HG03064 (cell line): ENCODE results near the gene NUDT5.
"Not testable (repeated sequence)": the region's sequence is repeated elsewhere in the genome, so short reads cannot be mapped to it uniquely, and the experiment has no call there.

ENCODE experiments used
- ATAC-seq: cut with Tn5 transposase; IDR thresholded peaks from one replicate; pipeline ENCODE4 v1.9.1; 2021; ENCODE audit warnings: low read depth; ENCODE audit not compliant: unreplicated experiment

Gene NUDT5

DNA sequence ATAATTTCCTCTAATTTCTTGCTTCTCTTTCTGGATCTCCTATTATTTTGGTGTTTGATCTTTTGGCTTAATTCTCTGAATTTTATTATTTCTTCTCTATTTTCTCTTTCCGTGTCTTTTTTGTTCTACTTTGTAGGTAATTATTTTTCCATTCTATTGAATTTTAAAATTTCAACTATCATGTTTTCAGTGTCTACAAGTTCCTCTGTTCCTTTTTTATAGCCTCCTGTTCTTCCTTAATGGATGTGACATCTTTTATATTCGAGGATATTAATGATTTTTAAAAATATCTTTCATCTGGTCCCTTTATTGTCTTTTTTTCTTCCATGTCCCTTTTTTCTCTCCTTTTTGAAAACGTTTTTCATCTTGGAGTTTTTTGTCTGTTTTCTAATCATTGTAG, 11.4 kb upstream of the NUDT5 start:
- no peak for ATAC-seq

DNA sequence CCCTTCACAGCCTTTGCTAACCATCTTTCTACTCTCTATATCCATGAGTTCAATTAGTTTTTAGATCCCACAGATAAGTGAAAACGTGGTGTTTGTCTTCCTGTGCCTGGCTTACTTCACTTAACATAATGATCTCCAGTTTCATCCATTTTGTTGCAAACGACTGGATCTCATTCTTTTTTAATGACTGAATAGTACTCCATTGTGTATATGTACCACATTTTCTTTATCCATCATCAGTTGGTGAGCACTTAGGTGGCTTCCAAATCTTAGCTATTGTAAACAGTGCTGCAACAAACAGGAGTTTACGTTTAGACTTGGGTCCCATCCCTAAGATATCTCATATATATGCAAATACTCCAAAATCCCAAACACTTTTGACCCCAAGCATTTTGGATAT, 9.4 kb upstream of the NUDT5 start:
- ATAC-seq, result no peak

- ATAC-seq, result no peak
Observed at GRCh38 chr10:12202226-12202625, 6.5 kb upstream of the NUDT5 start.

DNA sequence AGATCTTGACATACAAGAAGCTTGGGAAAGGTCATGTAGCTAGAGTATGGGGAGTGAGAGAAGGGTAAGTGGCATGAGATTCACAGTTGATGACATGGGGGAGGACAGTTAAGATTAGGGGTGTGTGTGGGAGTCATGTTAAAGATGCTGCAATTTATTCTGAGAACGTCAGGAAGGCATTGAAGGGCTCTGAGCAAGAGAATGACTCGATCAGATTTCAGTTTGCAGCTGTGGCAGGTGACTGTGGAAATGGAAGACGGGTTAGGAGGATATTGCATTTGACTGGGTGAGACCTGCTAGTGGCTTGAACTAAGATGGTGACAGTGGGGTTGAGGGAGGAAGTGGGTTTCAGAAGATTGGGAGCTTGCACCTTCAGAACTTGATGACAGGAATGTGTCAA, 5.9 kb upstream of the NUDT5 start:
- no peak for ATAC-seq

- ATAC-seq, result no peak
Observed at GRCh38 chr10:12200850-12201249, 5.2 kb upstream of the NUDT5 start.

GRCh38 chr10:12198156-12198555, 2.5 kb upstream of the NUDT5 start:
- no peak for ATAC-seq

DNA sequence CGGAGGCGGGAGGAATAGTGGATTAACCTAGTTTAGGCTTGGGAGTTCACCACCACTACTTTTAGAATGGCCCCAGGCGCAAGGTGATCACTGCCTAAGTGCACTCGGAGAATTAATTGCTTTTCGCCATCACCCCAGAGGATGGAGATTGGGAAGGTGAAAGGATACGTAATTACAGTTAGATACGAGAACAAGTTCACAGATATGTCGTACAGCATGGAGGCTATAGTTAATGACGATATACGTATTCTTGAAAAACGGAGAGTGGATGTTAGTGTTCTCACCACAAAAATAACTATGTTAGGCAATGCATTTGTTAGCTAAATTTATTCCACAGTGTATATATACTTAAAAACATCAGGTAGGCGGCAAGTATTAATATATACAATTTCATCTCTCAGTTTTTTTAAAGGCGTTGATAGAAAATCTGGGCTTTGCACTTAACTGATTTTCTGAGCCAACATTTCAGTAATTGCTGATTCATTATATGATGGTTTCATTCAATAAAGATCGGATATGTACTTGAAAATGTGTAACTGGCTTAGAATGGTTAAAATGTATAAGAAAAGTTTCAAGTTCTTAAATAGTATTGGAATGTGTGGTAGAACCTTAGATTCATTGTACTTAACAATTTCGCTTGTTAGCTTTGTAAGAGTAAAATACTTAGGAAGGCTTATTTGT, 980 bp upstream of the NUDT5 start:
- ATAC-seq, result no peak

- peak; percentile 19 for ATAC-seq
Observed at GRCh38 chr10:12195281-12195602, 449 bp downstream of the NUDT5 start.

DNA sequence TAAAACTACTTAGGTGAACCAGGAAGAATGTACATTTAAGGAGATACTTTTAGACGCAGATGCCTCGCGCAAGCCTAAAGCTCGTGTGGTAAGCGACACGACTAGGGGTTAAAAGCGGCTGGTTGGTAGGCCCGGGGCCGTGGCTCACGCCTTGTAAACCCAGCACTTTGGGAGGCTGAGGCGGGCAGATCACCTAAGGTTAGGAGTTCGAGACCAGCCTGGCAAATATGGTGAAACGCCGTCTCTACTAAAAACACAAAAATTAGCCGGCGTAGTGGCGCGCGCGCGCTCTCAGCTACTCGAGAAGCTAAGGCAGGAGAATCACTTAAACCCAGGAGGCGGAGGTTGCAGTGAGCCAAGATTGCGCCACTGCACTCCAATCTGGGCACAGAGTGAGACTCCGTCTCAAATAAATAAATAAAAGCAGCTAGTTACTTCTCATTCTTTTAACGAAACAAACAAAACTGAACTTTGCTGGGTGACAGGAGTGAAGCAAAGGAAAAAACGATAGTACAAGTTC, 879 bp downstream of the NUDT5 start:
- ATAC-seq, result no peak

DNA sequence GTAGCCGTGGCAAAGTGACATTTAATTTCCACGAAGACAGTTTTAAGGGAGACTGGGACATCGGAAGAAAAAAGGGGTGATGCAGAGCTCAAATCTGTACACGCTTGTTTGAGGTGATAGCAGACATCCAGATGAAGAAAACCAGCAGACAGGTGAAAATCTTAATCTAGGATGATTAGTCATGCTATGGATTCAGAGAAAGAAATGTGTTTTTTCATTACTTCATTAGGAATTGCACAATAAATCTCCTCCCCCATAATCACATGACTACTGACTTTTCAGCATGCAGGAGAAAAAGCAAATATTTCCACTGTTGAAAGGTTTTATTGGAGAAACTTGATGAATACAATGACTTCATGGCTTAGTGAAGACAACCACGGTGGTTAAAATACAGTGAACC, 2.5 kb downstream of the NUDT5 start:
- ATAC-seq, result no peak

GRCh38 chr10:12191715-12192114, 4.0 kb downstream of the NUDT5 start:
- no peak for ATAC-seq

DNA sequence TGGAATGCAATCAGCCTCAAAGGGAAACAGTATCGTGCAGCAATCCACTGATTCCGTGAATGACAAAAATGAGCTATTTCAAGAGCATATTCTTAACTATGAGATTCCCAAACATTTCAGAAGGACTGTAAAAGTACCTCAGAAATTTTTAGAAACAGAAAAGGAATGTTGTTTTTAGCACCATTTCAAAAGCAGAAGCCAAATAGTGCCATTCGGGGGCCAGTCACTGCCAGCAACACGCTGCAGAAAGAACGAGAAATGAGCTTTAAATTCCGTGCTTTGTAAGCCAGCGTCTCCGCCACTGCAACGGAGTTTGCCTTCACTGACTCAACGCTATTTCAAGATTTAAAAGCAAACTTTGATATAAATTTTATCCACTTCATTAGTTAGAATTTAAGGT, 6.3 kb downstream of the NUDT5 start:
- ATAC-seq, result no peak

DNA sequence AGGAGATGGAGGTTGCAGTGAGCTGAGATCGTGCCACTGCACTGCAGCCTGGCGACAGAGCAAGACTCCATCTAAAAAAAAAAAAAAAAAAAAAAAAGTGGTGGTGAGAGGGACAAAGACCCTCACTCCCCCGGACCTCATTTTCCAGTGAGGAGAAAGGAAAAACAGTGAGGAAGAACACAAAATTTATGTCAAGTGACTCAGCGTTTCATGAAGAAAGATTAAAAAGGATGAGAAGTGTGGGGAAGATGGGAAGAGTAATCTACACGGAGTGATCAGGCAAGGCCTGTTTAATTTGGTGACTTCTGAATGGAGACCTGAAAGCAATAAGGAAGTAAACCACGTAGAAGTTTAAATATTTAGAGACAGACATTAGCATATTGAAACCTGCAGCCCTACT, 7.0 kb downstream of the NUDT5 start:
- ATAC-seq, result no peak

DNA sequence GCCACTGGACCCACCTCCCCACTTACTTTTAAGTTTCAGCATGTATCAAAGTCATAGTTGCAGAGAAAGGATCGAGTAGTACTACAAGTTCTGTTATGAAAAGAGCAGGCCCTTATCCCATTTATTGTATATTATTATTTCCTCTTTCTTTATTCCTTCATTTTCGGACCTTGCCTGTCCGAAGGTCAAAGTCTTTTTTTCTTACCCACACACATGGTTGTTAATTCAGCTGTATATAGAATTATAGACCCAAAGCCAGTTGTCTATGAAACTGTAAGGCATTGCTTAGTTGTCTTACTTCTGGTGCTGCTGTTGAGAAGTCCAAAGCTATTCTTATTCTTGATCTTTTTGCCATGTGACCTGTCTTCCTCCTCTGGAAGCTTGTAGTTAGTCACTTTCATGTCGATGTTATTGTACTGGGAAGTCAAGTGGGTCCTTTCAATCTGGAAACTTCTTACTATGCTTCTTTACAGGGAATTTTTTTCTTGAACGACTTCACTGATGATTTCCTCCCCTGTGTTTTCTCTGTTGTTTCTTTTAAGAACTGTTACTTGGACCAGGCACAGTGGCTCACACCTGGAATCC, 8.3 kb downstream of the NUDT5 start:
- ATAC-seq, result no peak

DNA sequence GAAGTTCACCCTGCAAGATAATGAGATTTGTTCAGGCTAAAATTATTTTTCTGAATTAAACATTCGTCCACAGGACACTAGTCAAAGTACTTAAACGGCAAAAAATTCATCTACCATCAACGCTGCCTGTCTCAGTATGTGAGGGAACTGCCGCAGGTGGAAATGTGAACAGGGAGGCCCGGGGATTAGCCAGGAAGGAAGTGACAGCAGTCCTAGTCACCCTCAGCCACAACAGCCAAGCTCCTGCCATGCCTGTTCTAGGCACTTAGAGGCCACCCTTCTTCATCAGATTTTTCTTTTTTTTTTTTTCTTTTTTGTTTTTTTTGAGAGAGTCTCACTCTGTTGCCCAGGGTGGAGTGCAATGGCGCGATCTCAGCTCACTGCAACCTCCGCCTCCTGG, 9.4 kb downstream of the NUDT5 start:
- ATAC-seq, result no peak

GRCh38 chr10:12184165-12184564, 11.5 kb downstream of the NUDT5 start:
- no peak for ATAC-seq

GRCh38 chr10:12181065-12181775, 14.5 kb downstream of the NUDT5 start:
- no peak for ATAC-seq

DNA sequence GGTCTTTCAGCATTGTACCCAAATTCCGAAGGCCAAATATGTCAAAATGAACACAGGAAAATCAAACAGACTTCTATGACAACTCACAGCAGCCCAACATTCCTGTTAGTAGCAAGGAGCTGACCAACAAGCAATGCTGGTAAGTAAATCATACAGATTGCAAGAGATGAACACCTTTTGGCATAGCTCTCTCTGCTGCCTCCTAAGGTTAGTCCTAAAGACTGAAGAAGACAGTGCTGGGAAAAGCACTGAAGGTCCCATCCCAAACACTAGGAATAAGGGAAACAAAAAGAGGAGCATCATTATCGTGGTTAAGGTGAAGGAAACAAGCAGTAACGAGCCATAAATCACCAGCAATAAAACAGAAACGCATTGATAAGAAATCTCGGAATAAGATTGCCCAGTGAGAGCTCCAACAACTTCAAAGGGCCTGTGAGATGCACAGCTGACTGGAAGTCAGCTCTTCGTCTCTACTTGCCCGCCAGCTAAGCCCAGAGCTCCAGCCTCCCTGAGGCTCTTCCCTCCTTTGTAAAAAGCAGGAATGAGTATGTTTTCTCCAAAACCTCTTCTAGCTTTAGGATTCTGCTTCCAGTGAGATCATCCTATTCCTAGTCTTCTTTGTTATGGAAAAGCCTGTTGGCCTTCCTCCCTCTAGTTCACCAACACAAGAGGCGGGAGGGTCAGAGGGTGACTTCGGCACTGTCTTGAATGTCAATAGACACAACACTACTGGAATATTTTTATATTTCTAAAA, 15.3 kb downstream of the NUDT5 start:
- ATAC-seq, result no peak

DNA sequence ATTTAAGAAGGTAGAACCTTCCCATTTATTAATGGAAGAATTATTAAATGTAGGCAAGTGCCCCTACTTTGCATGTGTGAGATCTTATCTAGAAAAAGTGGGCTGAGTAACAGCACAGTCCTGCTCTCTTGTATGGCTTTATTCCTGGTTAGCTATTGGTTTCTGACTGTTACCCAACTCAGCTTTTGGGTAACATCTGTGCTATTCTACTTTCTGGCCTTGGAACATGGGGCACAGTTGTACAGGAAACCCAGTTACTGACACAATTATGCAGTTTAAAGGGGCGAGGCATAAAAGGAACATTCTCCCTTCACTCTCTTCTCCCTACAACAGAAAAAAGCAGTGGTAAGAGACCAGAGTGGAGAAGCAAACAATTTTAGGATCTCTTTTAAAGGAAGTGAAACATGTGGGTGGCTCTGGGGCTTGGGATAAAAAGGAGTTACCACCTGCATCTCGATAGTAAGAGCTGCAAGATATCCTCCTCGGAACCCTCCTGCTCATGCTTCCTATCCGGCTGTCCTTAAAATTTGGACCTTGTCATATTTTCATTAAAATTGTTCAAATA, 16.0 kb downstream of the NUDT5 start:
- no peak for ATAC-seq

DNA sequence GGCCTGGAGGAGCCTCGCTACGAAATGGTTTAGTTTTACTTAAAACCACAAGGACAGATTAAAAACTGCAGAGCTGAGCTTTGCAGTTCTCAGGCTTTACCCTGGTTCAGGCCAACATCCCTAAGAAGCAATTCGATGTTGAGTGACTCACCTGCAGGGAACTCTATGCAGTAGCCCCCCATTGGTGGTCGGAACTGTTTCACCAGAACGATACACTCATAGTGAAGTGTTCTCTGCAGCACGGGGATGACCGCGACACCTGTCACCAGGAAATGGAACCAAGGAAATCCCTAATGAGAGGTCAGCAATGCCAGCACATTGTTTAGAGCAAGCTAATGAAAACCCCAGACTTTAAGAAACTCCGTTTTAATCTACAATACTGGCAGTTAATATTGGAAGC, 18.0 kb downstream of the NUDT5 start:
- no peak for ATAC-seq

GRCh38 chr10:12171512-12171911, 24.2 kb downstream of the NUDT5 start:
- ATAC-seq, result not testable (repeated sequence)
